Measurements from ENCODE around the gene AKT3. TPM values are rescaled to one million over a fixed set of nuclear protein-coding genes. Genes with fewer than 3 reads are reported as not detected.

AKT3 gene
- total RNA-seq, 2 experiments from 2014 or later = 80.4 to 88.5 TPM

- Histone ChIP-seq H3K4me1 (ENCODE audit: insufficient read depth, low read length) (no peaks in the 10 kb centered on the region), H3K36me3 (ENCODE audit: insufficient read depth, low read length) (peaks cover 2% of the 10 kb centered on the region), H3K27ac (ENCODE audit: low read depth in 1 of 2, low read length in 2 of 2) (no peak overlapping the region), H3K27me3 (ENCODE audit: control insufficient read depth in 1 of 2, insufficient read depth in 2 of 2, low read length in 2 of 2) (no peaks in the 10 kb centered on the region), H3K4me3 (ENCODE audit: low read length) (no peak overlapping the region), H3K9me3 (ENCODE audit: control insufficient read depth in 1 of 2, insufficient read depth in 1 of 2, low read length in 2 of 2) (no peaks in the 10 kb centered on the region)
- TF ChIP-seq, protein P1, sequence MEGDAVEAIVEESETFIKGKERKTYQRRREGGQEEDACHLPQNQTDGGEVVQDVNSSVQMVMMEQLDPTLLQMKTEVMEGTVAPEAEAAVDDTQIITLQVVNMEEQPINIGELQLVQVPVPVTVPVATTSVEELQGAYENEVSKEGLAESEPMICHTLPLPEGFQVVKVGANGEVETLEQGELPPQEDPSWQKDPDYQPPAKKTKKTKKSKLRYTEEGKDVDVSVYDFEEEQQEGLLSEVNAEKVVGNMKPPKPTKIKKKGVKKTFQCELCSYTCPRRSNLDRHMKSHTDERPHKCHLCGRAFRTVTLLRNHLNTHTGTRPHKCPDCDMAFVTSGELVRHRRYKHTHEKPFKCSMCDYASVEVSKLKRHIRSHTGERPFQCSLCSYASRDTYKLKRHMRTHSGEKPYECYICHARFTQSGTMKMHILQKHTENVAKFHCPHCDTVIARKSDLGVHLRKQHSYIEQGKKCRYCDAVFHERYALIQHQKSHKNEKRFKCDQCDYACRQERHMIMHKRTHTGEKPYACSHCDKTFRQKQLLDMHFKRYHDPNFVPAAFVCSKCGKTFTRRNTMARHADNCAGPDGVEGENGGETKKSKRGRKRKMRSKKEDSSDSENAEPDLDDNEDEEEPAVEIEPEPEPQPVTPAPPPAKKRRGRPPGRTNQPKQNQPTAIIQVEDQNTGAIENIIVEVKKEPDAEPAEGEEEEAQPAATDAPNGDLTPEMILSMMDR (IDR thresholded peaks at IDR 0.05) = no peak
- H3K27me3 Mint-ChIP-seq = no peaks in the 10 kb centered on the region
- H3K27ac Mint-ChIP-seq = no peak overlapping the region
- no peaks in the 10 kb centered on the region for H3K9me3 Mint-ChIP-seq
- H3K36me3 Mint-ChIP-seq (ENCODE audit: low read depth) = peaks cover 56% of the 10 kb centered on the region
- ATAC-seq (ENCODE audit: poor library complexity) (no peak), DNase-seq (no peak)
- ChIA-PET POLR2A (no interaction called here), CTCF (interaction anchor here (0.9 kb wide), 1 partner anchor 11 kb away, joined by 3 read pairs; no protein-coding TSS in a partner anchor)
- H3K4me1 Mint-ChIP-seq (ENCODE audit: low read depth) = no peaks in the 10 kb centered on the region
- intact Hi-C loops (cut with DNase I, micrococcal nuclease) = no loop called here
- H3K4me3 Mint-ChIP-seq = no peak overlapping the region
Measured at GRCh38 chr1:243553090-243553489, 297.0 kb downstream of the AKT3 start.

GRCh38 chr1:243550276-243550675, 299.8 kb downstream of the AKT3 start:
- Mint-ChIP-seq H3K27me3 (no peaks in the 10 kb centered on the region), H3K4me1 (ENCODE audit: low read depth) (no peaks in the 10 kb centered on the region), H3K9me3 (no peaks in the 10 kb centered on the region), H3K36me3 (ENCODE audit: low read depth) (peaks cover 61% of the 10 kb centered on the region), H3K27ac (no peak overlapping the region), H3K4me3 (no peak overlapping the region)
- POLR2A ChIA-PET = no interaction called here
- CTCF ChIA-PET = no interaction called here
- Histone ChIP-seq H3K27ac (ENCODE audit: low read depth in 1 of 2, low read length in 2 of 2) (no peak overlapping the region), H3K4me3 (ENCODE audit: low read length) (no peak overlapping the region), H3K9me3 (ENCODE audit: control insufficient read depth in 1 of 2, insufficient read depth in 1 of 2, low read length in 2 of 2) (no peaks in the 10 kb centered on the region), H3K4me1 (ENCODE audit: insufficient read depth, low read length) (no peaks in the 10 kb centered on the region), H3K36me3 (ENCODE audit: insufficient read depth, low read length) (peaks cover 4% of the 10 kb centered on the region), H3K27me3 (ENCODE audit: control insufficient read depth in 1 of 2, insufficient read depth in 2 of 2, low read length in 2 of 2) (no peaks in the 10 kb centered on the region)
- no peak for DNase-seq
- ATAC-seq (ENCODE audit: poor library complexity) = no peak
- TF ChIP-seq, protein P1 (IDR thresholded peaks at IDR 0.05) = no peak
- intact Hi-C loops (cut with DNase I, micrococcal nuclease) = no loop called here

- H3K27me3 Mint-ChIP-seq = no peaks in the 10 kb centered on the region
- ATAC-seq (ENCODE audit: poor library complexity) (no peak), DNase-seq (no peak)
- H3K36me3 Mint-ChIP-seq (ENCODE audit: low read depth) = peaks cover 57% of the 10 kb centered on the region
- Histone ChIP-seq H3K4me1 (ENCODE audit: insufficient read depth, low read length) (no peaks in the 10 kb centered on the region), H3K4me3 (ENCODE audit: low read length) (no peak overlapping the region), H3K36me3 (ENCODE audit: insufficient read depth, low read length) (peaks cover 8% of the 10 kb centered on the region), H3K27me3 (ENCODE audit: control insufficient read depth in 1 of 2, insufficient read depth in 2 of 2, low read length in 2 of 2) (no peaks in the 10 kb centered on the region), H3K27ac (ENCODE audit: low read depth in 1 of 2, low read length in 2 of 2) (no peak overlapping the region), H3K9me3 (ENCODE audit: control insufficient read depth in 1 of 2, insufficient read depth in 1 of 2, low read length in 2 of 2) (no peaks in the 10 kb centered on the region)
- no peak overlapping the region for H3K27ac Mint-ChIP-seq
- no peaks in the 10 kb centered on the region for H3K9me3 Mint-ChIP-seq
- CTCF ChIA-PET = no interaction called here
- H3K4me1 Mint-ChIP-seq (ENCODE audit: low read depth) = no peaks in the 10 kb centered on the region
- H3K4me3 Mint-ChIP-seq = no peak overlapping the region
- TF ChIP-seq, protein P1 (IDR thresholded peaks at IDR 0.05) = no peak
- POLR2A ChIA-PET = no interaction called here
- intact Hi-C loops (cut with DNase I, micrococcal nuclease) = no loop called here
Measured at GRCh38 chr1:243549791-243550190, 300.3 kb downstream of the AKT3 start.
